ENCODE measurements around the gene SLC35D2.

DNA sequence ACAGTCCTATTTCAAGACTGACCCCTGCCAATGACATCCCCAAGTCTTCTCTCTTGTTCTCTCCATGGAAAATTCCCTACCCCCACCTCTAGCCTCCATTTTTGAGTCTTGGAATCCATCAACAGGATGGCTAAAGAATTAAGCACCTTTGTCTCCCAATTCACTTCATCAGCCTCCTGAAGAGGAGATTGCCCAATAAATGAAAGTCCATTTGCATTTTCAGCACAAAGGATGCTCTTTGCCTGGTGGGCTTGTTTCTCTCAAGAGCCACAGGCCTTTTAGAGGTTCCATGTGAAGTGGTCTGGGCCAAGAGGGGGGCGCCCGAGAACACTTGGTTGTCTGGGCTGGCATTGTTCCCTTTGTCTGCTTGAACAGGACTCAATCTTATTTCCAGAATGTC, 94.1 kb downstream of the SLC35D2 start:
- TF ChIP-seq, protein P1, sequence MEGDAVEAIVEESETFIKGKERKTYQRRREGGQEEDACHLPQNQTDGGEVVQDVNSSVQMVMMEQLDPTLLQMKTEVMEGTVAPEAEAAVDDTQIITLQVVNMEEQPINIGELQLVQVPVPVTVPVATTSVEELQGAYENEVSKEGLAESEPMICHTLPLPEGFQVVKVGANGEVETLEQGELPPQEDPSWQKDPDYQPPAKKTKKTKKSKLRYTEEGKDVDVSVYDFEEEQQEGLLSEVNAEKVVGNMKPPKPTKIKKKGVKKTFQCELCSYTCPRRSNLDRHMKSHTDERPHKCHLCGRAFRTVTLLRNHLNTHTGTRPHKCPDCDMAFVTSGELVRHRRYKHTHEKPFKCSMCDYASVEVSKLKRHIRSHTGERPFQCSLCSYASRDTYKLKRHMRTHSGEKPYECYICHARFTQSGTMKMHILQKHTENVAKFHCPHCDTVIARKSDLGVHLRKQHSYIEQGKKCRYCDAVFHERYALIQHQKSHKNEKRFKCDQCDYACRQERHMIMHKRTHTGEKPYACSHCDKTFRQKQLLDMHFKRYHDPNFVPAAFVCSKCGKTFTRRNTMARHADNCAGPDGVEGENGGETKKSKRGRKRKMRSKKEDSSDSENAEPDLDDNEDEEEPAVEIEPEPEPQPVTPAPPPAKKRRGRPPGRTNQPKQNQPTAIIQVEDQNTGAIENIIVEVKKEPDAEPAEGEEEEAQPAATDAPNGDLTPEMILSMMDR (IDR thresholded peaks at IDR 0.05): no peak
- TF ChIP-seq ZFX (IDR thresholded peaks at IDR 0.05; ENCODE audit: borderline replicate concordance): no peak
